Panc1 (cell line): ENCODE results near the gene SRCAP. TPM values are rescaled to one million over a fixed set of nuclear protein-coding genes. Genes with fewer than 3 reads are reported as not detected.

Experiments
- ATAC-seq: fragments of 200-7000 bp; cut with Tn5 transposase; 2 replicates; pipeline ENCODE4 v1.9.1; 2020; ENCODE audit warnings: mild to moderate bottlenecking, moderate library complexity
- BruUV-seq: library from RNA; stranded (reverse); fragments of 400-500 nt; replicated peaks from 2 replicates; lab custom pipeline; 2021; lab: Mats Ljungman, UMichigan
- CTCF ChIA-PET: fragments of 300-600 bp; sonication (Branson Sonifier 250); formaldehyde crosslinking; loops from one replicate; lab custom pipeline; 2022; ENCODE audit warnings: antibody characterized with exemption; lab: Charles Lee
- POLR2A ChIA-PET: fragments of 300-600 bp; sonication (Branson Sonifier 250); formaldehyde crosslinking; loops from one replicate; lab custom pipeline; 2022; ENCODE audit warnings: antibody characterized with exemption; lab: Charles Lee
- DNase-seq: peaks from one replicate; pipeline ENCODE4 v3.0.0-alpha.2; 2010; ENCODE audit warnings: low read depth, low spot score
- H3K27ac ChIP-seq: 2 replicates; pipeline ENCODE4 v1.5.1; 2011; ENCODE audit warnings: mild to moderate bottlenecking, low read length, inconsistent platforms
- H3K27me3 ChIP-seq: fragments of 200-500 bp; sonication (Bioruptor generic); 2 replicates; pipeline ENCODE4 v1.6.0; 2014; ENCODE audit warnings: low read length, inconsistent platforms; ENCODE audit not compliant: control insufficient read depth, insufficient read depth
- H3K36me3 ChIP-seq: fragments of 200-500 bp; sonication (Bioruptor generic); 2 replicates; pipeline ENCODE4 v1.5.1; 2014; ENCODE audit warnings: inconsistent platforms, mild to moderate bottlenecking, low read length, moderate library complexity; ENCODE audit not compliant: control insufficient read depth, insufficient read depth
- H3K4me1 ChIP-seq: 2 replicates; pipeline ENCODE4 v1.5.1; 2011; ENCODE audit warnings: inconsistent platforms, mild to moderate bottlenecking, low read length, moderate library complexity; ENCODE audit not compliant: control insufficient read depth, insufficient read depth
- H3K4me3 ChIP-seq, 2 experiments: 2 replicates each; pipeline ENCODE4 v1.5.1; 2011 to 2012; ENCODE audit warnings: low read depth in 2 of 2, low read length in 2 of 2, mild to moderate bottlenecking in 2 of 2, inconsistent platforms in 1 of 2, moderate library complexity in 1 of 2
- H3K9me3 ChIP-seq: fragments of 200-500 bp; sonication (Bioruptor generic); 2 replicates; pipeline ENCODE4 v1.5.1; 2014; ENCODE audit warnings: low read depth, mild to moderate bottlenecking, inconsistent platforms, low read length, moderate library complexity; ENCODE audit not compliant: control insufficient read depth, insufficient read depth
- CTCF ChIP-seq: fragments of 450-650 bp; IDR thresholded peaks from 2 replicates; pipeline ENCODE4 v1.5.1; 2017; ENCODE audit warnings: mild to moderate bottlenecking
- POLR2AphosphoS5 ChIP-seq: IDR thresholded peaks from 2 replicates; pipeline ENCODE4 v1.6.1; 2012; ENCODE audit warnings: mild to moderate bottlenecking, low read depth, low read length, moderate library complexity
- REST ChIP-seq, 2 experiments: IDR thresholded peaks; 2 replicates each; pipeline ENCODE4 v1.6.1; 2011 to 2012; ENCODE audit warnings: low read depth in 2 of 2, control low read depth in 1 of 2, low read length in 1 of 2, mild to moderate bottlenecking in 1 of 2, moderate library complexity in 1 of 2; ENCODE audit not compliant: insufficient read depth in 1 of 2
- SIN3A ChIP-seq: IDR thresholded peaks from 2 replicates; pipeline ENCODE4 v1.6.1; 2012; ENCODE audit warnings: low read depth, mild to moderate bottlenecking, low read length, moderate library complexity, borderline replicate concordance; ENCODE audit not compliant: insufficient read depth
- TCF7L2 ChIP-seq: IDR thresholded peaks from 2 replicates; pipeline ENCODE4 v1.6.1; 2011; ENCODE audit warnings: mild to moderate bottlenecking, low read depth, low read length, inconsistent platforms
- in situ Hi-C: cut with HindIII; loops from 2 replicates; pipeline ENCODE4 v1.10.0; 2016; ENCODE audit warnings: low sequenced_read_pairs, low pct_unique_long_range_greater_than_20kb
- intact Hi-C: fragments of 100-400 bp; cut with micrococcal nuclease; formaldehyde crosslinking; loops from one replicate; pipeline ENCODE4 v1.10.0; 2022; ENCODE audit not compliant: unreplicated experiment
- total RNA-seq: library from RNA; stranded (reverse); gene quantifications from one replicate; pipeline ENCODE4 v1.2.1, GENCODE V29; 2021; ENCODE audit not compliant: unreplicated experiment

The SRCAP gene
- total RNA-seq, 1 experiment from 2014 or later: 73.6 TPM

- ATAC-seq (no peak), DNase-seq (no peak)
- Histone ChIP-seq H3K4me1 (no peaks in the 10 kb centered on the region), H3K4me3 (no peak overlapping the region), H3K36me3 (peaks cover 21% of the 10 kb centered on the region), H3K27me3 (no peaks in the 10 kb centered on the region), H3K9me3 (no peaks in the 10 kb centered on the region), H3K27ac (no peak overlapping the region)
- intact Hi-C loops (no loop called here), in situ Hi-C loops (no loop called here)
- ChIA-PET POLR2A (no interaction called here), CTCF (no interaction called here)
- BruUV-seq: no TSS peak
- no peak for TF ChIP-seq SIN3A
Measured at GRCh38 chr16:30731411-30731810, 32.4 kb downstream of the SRCAP start.

- Histone ChIP-seq H3K4me1 (peaks cover 19% of the 10 kb centered on the region), H3K27me3 (no peaks in the 10 kb centered on the region), H3K9me3 (no peaks in the 10 kb centered on the region), H3K36me3 (peaks cover 12% of the 10 kb centered on the region), H3K27ac (no peak overlapping the region), H3K4me3 (no peak overlapping the region)
- TF ChIP-seq REST (IDR thresholded peaks at IDR 0.05; ENCODE audit: insufficient read depth in 1 of 2, low read depth in 2 of 2, low read length in 1 of 2): no peak
- TF ChIP-seq TCF7L2: no peak
- no peak for TF ChIP-seq CTCF
- no peak for TF ChIP-seq SIN3A
- TF ChIP-seq POLR2AphosphoS5: no peak
- no peak for DNase-seq
- POLR2A ChIA-PET: no interaction called here
- intact Hi-C loops (no loop called here), in situ Hi-C loops (no loop called here)
- no TSS peak for BruUV-seq
- CTCF ChIA-PET: no interaction called here
- ATAC-seq: no peak
Measured at GRCh38 chr16:30736995-30737793, 38.2 kb downstream of the SRCAP start.
